Smooth muscle cell of trachea (primary cell): ENCODE results near the gene GLT6D1. TPM values are rescaled to one million over a fixed set of nuclear protein-coding genes. Genes with fewer than 3 reads are reported as not detected.

Source experiments
- total RNA-seq: library from RNA; depleted of rRNA; stranded (reverse); fragments of >200 nt; gene quantifications from 2 replicates; pipeline ENCODE4 v1.2.1, GENCODE V29; 2014

The GLT6D1 gene, protein sequence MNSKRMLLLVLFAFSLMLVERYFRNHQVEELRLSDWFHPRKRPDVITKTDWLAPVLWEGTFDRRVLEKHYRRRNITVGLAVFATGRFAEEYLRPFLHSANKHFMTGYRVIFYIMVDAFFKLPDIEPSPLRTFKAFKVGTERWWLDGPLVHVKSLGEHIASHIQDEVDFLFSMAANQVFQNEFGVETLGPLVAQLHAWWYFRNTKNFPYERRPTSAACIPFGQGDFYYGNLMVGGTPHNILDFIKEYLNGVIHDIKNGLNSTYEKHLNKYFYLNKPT
- not detected in 2 replicates for total RNA-seq

DNA sequence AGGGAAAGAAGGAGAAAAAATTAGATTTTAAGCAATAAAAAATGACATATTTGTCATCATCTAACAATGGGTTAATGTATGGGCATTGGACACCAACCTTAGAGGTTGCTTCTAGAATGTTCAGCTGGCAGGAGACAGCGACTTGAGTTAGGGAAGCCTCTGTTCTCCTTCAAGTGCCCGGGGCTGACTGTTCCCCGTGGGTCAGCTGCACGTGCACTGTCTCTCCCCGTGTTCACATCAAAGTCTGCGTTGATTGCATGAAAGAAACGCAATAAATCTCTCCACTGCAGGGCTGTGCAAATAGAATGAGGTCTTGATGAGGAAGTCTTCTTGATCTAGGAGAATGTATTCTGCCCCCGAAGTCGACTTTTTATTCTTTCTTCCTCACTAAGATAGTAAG, at the start of gene GLT6D1:
Gene GLT6D1 (minus strand): TSS at position 345 of the 400 bp plus-strand sequence. CDS start 353 bp downstream, outside the sequence.

DNA sequence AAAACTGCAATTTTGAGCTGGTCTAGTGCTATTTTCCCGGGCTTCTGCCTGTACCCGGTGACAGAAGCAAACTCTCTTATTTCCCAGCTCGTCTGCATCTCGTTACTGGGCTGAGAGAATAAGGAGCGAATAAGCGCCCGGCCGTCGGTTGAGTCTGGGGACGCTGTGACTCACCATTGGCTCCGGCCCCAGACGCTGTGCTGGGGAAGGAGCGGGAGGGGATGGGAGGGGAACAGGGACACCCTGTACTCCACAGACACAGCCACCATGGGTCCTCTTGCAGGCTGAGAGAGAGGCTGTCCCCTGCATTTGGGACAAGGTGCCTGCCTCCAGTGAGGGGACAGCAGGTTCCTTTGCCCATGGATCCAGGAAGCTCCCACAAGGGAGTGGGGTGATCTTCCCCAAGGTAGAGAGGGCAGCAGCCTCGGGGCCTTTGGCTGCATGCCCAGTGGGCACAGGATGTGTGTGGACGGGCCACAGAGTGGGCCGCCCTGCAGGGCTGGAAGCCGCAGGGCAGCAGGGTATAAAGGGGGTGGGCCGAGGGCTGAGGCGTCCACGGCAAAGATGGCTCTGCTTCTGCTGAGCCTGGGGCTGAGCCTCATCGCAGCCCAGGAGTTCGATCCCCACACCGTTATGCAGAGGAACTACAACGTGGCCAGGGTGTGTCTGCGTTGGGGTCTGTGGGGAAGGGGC, 23.6 kb upstream of the GLT6D1 start, which contains the start of gene LCN9:
Gene LCN9 (plus strand): TSS at position 552 of the 693 bp plus-strand sequence. CDS start 13 bp downstream, at position 565.

Other genes starting within 250 kb of the GLT6D1 start
- 6.7 and 10.3 TPM in 2 replicates for gene PPP1R26, start 159.8 kb downstream of the GLT6D1 start, total RNA-seq
- 9.9 and 22.7 TPM in 2 replicates for gene MRPS2, start 138.9 kb downstream of the GLT6D1 start, total RNA-seq
- not detected in 2 replicates for gene LCN1, start 118.1 kb downstream of the GLT6D1 start, total RNA-seq
- gene OBP2A, start 93.4 kb downstream of the GLT6D1 start, total RNA-seq = not detected in 2 replicates
- not detected in 2 replicates for gene PAEP, start 77.8 kb downstream of the GLT6D1 start, total RNA-seq
- not detected in 2 replicates for gene LCN9, start 23.8 kb upstream of the GLT6D1 start, total RNA-seq
- not detected in 2 replicates for gene SOHLH1, start 59.9 kb upstream of the GLT6D1 start, total RNA-seq
- not detected in 2 replicates for gene KCNT1, start 62.6 kb upstream of the GLT6D1 start, total RNA-seq